Measurements from ENCODE around the gene PRKCA.

Gene PRKCA

DNA sequence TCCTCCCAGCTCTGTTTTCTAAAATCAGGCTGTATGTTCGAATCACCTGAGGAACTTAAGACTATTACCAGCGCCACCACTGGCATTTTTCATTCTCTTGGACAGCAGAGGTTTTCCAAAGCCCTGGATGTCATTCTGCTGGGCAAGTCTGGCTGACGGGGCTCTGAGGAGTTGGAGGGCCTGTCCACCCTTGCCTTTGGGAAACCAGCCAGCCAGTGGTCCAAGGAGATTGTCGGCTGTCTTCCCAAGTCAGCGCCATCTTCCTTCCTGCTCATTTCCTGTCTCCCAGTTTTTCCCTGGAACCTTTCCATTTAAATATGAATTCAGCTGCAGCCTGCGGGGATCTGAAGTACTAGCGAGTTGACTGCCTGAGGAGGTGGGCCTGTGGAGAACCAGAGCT, 258.3 kb downstream of the PRKCA start:
- no peak for DNase-seq

DNA sequence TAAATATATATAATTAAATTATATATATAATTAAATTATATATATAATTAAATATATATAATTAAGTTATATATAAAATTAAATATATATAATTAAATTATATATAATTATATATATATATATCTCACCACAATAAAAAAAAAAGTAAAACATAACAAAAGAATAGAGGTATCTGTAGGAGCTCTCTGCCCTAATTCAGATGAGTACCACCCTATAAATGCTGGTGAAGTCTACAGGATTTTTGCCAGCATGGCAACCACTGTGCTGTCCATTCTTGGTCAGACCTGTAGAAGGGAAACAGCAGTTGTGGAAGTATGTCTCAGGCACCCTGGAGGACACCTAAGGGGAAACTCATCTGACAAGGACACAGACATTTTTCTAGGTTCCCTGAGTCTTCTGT, 259.7 kb downstream of the PRKCA start:
- no peak for DNase-seq

DNA sequence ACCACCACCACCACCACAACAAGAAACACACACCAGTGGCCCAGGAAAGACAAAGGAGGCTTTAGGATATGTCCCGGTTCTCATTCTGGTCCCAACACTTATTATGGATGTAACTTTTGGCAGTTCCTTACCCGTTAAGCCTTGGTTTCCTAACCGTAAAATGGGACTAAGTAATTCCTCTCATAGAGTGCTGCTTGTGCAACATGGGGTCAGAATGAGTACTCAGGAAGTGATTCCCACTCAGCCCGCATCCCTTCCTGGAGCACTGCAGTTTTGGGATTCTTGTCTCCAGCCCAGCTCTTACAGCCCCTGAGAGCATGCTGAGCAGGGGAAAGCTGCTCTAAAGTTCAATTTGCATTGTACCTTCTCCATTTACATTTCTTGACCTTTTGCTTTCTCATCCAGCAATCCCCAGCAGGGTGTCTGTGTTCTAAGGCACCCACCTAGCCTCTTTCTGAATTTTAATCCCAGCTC, 262.6 kb downstream of the PRKCA start:
- no peak for DNase-seq

DNA sequence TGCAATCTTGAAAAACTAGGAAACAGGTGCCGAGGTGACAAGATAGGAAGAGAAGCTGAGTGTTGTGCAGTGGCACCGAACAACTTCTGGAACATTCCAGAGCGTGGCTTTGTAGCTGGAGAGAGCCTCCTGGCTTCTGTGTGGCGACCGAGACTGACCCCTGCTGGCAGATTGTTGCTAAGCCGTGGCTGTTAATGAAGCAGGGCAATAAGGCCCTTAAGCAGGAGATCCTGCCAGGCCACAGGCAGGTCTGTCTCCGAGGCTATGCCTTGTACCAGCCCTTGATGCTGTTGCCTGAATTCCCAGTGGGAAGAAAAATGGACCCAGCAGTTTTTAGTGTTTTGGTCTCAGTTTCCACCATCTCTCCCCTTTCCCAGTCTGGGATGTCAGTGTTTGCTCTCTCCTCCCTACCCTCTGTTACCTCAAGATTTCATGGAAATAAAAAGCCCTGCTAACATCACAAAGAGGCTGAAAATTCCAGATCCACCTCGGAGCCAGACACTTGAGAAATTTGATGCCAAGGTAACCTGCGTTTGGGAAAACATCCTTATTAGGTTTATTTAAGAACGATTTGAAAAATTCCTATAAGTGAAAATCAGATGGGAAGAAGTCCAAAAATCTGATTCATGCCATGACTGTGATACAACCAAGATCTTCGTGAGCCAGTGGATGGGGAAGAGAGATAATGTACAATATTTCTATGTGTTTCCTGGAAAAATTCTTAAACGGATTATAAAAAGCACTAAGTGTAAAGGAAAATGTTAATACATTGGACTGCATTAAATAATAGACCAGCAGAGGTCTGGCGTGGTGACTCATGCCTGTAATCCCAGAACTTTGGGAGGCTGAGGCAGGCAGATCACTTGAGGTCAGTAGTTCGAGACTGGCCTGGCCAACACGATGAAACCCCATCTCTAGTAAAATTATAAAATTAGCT, 265.1 kb downstream of the PRKCA start:
- no peak for DNase-seq

DNA sequence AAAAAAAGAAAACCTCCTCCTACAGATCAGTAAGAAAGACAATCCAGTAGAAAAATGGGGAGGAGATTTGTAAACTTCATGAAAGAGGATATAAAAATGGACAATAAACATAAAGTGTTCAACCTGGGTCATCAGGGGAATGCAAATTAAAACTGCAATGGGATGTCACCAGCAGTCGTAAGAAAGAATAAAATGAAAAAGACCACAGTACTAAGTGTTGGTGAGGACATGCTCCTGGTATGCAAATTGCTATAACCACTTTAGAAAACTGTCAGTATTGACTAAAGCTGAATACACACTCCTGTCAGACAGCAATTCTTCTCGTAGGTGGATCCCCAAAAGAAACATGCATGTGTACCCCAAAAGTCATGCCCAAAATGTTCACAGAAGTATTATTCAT, 267.2 kb downstream of the PRKCA start:
- DNase-seq, result no peak

DNA sequence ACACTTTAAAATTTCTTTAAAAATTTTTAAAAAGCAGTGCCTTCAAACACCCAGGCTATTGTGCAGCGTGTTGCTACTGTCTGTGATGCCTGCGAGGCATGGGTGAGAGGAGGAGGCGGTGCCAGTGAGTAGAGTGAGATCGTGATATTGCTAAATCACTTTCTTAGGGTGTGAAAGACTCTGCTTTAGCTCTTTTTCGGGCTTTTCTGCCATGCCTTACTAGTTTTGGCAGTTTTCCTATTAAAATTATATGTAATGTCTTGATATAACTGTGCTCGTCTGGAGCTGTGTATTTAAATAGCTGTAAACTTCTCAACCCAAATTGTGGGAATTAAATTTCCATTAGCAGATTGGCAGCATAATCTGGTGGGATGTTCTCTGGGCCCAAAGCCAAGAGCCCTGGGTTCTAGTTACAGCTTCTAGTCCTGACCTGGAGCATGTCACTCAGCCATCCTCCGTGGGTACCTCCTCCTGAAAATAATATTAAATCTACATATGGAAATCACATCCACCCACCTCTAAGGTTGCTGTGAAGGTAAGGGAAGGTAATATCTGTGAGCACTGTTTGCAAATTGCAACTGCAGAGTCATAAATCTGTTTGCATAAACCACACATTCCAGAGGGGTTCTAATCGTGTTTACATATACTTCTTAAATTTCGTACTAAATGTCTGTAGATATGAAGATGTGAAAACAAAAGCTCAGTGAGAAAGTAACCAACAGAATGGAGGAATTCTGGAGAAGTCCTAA, 268.2 kb downstream of the PRKCA start:
- no peak for DNase-seq

DNA sequence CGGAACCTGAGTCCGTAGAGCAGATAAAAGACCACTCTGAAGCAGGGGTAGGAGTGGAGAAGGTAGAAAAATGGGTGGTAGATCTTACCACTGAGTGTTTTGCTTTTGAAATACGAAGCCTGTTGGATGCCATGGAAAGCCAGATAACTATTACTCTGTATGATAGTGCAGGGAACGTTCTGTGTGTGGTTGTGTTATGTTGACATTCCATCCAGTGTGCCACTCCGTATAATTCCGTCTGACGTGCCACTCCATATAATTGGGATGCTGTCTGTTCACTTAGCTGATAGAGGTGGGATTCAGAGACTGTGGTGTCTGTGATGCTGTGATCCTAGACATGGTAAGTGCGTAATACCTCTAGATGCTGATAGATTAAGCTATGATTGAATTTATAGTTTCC, 269.3 kb downstream of the PRKCA start:
- no peak for DNase-seq

DNA sequence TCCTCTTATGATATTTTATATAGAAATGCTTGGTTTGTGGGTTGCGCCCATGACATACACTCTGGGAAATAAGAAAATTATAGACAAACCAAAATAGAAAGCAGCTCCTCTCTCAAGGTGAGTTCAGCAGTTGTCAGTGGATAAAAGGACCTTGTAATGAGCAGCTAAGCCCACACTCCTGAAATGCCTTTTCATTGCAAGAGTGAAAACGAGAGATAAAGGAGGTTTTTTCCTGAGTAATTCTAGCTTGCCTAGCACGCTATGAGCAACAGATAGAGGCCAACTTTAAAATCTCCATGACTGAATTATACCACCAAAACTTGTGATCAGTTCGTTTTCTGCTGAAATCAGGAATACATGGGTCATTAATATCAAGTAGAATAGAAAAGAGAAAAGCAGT, 270.7 kb downstream of the PRKCA start:
- no peak for DNase-seq

DNA sequence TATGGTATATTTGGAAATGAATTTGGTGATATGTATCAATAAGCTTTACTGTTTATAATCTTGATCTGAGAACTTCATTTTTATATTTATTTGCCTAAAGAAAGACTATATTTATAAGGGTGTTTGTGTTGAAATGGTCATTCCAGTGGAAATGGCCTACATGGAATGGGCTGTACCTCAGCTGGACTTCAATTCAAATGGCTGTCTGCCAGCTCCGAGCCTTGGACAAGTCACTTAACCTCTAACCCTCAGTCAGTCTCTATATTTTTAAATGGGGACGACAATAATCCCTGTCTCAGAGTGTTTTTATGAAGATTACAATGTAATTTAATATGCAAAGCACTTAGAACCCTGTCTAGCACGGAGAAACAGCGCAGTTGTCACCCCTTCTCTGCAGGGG, 271.7 kb downstream of the PRKCA start:
- no peak for DNase-seq

DNA sequence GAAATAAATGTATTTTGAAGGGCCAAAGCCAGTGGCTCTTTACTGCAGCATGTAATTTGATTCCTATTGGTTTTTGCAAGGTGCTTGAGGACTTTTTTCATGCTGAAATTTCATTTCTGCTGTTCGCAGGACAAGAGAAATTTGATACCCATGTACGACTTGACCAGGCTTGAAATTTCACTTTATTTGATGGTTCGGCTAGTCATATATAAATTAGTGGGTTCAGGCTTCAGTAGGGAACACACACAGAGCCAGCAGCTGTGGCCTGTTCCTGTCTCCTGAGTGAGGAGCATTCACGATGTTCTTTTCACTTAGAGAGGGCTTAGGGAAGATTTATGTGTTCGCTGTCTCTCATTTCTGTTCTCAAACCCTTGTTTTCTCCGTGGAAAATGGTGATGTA, 274.1 kb downstream of the PRKCA start:
- DNase-seq, result no peak

DNA sequence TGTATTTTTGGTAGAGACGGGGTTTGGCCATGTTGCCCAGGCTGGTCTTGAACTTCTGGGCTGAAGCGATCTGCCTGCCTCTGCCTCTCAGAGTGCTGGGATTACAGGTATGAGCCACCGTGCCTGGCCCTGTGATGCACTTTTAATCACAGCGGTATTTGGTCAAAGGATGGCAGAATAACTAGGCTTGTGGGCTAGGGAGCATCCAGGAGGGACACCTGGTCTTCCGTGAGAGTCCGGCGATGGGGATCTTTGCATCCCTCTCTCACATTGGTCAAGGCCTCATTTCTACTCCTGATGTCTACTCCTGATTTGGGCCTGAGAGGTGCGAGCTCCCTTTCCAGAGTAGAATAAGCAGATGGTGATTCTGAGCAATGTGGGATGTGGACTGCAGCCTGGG, 274.6 kb downstream of the PRKCA start:
- DNase-seq, result no peak

DNA sequence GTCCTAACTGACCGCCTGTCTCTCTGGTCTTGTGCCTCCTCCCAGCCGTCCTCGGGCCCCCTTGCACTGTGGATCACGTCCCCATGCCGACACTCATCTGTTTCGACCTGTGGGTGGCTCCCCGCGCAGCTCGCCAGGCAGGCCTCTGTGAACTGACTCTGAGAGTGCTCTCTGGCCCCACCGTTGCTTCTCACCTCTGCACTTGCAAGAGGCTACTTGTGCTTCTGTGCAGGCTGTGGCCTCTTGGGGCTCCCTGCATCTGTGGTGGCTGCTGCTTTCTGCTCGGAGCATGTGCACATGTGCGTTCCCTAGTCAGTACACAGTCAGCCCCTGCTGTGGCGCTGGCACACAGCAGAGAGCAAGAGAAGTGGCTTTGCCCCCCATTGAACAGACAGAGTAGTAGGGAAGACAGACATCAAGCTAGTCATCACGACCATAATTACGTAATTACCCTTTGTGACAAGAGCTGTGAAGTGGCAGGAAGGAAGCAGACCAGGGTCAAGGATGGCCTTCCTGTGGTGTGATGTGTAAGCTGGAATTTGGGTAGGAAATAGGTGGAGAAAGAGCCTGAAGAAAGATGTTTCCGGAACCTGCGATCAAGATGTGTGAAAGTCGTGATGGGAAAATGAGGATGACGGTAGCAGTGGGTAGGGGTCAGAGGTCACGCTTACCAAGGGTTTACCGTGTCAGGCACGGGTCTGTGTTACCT, 276.5 kb downstream of the PRKCA start:
- DNase-seq, result no peak

DNA sequence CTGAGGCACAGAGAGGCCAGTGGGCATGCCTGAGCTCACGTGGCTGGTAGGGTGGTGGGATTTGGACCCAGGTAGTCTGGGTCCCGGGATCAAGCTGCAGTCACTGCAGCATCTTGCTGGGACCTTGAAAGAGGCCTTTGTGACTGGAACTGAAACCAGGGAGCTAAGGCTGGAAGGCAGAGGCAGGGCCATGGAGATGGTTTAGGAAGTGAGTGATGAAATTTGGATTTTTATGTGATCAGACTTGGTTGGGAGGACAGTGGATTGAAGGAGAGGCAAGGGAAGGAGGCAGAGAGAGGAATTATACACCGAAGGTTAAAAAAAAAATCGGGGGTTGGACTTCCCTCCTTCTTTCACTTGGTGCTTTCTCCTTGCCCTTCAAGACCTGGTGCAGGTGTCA, 277.1 kb downstream of the PRKCA start:
- no peak for DNase-seq

DNA sequence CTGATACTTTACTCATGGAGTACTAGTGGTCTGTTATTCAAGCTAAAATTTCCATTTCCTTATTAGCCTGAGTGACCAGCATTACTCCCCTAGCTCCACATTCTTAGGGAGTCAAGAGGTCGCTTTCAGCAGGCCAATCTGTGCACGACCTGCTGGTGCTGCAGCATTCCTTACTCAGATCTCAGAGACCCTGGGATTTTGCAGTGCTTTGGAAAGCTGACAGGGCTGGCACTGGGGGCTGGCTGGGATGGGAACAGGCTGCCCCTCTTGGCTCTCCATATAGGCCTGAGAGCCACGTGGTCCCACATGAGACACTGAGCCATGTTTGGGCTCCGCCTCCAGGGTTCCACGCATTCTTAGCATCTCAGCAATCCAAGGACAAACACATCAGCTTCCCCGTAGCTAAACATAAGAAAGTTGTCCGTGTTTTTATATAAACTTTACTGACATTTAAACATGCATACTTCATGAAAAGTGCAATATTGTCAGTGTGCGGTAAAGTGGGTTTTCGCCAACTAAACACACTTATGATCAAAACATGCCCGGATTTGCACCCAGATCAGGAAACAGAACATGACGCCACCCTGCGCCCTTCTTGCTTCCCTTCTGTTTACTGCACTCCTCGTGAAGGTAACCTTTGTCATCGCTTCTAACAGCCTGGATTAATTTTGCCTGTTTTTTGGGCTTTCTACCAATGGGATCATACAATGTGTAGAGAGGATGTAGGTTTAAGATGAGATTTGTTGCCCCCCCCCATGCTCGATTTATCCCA, 278.0 kb downstream of the PRKCA start:
- DNase-seq, result no peak

DNA sequence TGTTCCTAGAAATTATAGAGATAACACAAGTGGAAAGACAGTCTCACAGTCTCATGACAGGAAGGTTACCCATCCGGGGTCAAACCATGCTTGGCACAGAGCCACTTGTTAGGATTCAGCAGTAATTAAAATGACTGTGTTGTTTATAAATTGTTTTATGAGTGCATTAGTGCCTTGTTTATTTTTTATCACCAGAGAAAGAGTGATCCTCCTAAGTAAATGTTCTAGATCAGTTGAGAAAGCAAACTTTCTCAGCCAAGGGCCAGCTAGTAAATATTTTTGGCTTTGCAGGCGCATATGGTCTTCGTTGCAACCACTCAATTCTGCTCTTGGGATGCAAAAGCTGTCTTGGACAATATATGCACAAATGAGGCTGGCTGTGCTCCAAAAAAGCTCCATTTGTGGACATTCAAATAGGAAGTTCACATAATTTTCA, 278.6 kb downstream of the PRKCA start:
- no peak for DNase-seq

DNA sequence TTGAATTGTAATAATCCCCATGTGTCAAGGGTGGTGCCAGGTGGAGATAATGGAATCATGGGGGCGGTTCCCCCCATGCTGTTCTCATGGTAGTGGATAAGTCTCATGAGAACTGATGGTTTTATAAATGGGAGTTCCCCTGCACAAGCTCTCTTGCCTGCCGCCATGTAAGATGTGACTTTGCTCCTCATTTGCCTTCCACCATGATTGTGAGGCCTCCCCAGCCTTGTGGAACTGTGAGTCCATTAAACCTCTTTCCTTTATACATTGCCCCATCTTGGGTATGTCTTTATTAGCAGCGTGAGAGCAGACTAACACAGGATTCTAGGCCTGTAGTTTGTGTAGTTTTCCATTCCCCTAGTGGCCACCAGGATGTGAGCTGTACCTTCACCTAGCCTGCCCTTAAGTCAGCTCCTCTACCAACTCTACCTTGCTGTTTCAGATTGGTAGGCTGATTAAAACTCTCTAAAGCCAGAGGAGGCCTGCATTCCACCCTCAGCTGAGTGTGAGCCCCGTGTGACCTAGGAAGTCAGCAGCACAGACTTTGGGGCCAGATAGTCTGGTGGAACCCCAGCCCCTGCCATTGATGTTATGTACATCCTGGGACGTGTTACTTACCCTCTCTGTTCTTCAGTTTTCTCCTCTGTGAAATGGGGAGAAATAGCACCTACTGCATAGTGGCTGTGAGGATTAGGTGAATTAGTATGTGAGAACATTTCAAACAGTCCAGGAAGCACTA, 280.1 kb downstream of the PRKCA start:
- DNase-seq, result no peak

DNA sequence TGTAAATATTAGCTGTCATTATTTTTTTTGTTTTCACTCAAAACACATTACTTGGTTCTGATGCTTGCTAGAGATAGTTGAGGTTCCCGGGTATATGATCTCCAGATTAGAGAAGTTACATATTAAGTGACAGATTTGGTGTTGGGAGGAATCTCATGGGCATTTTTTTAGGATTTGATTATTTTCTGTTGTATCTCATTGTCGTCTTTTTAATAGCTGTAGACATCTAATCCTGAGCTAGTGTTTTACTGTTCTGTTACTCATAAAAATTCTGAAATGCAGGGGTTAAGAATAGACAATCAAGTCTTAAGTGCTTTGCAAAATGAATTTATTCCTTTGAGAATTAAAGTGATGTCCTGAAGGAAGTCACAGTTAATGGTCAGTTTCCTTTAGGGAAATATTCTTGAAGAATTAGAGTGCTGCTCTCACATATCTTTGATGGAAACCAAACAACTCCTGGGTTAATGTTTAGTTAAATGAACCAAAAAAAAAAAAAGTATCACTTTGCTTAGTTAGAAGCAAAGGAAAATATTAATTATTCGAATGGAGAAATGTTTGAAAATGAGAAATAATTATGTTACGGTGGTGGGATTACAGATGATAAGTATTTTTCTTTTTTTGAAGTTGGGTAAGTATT, 280.8 kb downstream of the PRKCA start:
- no peak for DNase-seq

DNA sequence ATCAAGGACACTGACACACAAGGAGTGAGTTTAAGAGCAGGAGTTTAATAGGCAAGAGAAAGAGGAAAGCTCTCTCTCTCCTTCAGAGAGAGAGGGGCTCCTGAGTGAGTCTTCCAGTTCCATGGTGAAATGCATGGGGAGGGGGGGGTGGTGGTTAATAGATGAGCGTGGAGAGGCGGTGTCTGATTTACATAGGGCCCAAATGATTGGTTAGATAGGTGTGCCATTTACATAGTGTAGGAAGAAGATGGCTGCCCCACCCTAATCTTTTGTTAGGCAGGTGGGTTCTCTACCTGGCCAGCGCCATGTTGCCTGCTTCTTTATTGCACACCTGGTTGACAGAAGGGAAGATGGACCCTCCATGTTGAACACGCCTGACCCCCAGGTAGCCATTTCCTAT, 282.5 kb downstream of the PRKCA start:
- no peak for DNase-seq

DNA sequence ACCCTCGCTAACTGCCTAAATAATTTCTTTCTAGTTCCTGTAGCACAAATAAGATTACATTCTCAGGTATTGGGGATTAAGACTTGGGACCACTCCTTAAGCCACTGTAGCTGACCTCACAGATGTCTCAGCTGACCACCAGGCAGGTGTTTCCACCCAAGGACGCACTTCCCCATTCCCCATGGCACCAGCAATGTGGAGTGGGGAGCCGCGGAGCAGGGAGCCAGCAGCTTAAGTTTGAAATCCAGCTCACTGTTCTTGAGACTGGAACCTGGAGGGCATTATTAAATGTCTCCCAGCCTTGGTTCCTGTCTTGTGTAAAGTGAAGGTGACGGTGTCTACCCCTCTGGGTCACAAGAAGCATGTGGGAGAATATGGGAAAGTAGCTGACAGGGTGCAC, 283.1 kb downstream of the PRKCA start:
- DNase-seq, result no peak

DNA sequence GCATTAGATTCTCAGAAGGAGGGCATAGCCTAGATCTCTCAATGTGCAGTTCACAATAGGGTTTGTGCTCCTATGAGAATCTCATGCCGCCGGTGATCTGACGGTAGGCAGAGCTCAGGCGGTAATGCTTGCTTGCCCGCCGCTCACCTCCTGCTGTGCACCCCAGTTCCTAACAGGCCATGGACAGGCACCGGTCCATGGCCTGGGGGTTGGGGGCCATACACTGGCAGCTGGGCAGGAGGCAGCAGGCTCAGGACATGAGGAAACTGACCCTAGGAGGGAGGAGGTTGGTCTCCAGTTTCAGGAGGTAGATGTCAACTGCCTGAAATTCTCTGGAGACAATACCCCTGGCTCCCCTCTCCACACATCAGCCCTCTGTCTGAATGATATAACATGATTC, 287.5 kb downstream of the PRKCA start:
- DNase-seq, result no peak

DNA sequence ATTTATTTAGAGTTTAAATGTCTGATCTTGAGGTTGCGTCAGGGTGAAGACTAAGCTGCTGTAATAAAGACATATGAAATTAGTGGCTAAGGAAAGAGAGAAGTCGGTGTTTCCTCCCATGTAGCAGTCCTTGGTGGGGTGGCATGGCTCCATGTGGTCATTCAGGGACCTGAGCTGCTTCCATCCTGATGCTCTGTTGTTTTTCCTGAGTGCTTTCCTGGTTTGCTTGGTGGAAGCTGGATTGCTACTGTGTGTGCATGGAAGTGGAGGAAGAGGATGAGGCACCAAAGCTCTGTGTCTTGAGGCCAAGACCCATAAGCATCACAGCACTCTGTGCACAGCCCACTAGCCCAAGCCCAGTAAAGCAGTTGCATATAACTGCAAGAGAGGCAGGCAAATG, 290.7 kb downstream of the PRKCA start:
- DNase-seq, result no peak
